Measurements from ENCODE around the gene OCRL.

DNA sequence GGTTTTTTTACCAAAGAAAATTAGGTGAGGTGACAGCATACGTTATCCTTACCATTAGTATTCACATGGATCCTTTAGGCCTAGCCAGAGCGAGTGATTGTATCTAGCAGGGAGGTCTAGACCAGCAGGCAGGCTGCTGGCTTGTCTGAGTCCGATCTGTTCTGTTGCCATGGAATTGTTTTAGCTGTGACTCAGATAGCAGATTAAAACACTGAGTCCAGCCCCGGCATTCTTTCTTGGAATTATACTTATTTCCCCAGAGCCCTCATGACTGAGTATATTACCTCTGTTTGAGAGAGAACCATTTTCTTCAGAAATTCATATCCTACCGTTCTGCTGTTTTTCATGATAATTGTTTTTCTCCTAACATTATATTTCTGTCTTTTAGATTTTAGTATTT is 37.4 kb downstream of the OCRL start:
- TF ChIP-seq, protein P1, sequence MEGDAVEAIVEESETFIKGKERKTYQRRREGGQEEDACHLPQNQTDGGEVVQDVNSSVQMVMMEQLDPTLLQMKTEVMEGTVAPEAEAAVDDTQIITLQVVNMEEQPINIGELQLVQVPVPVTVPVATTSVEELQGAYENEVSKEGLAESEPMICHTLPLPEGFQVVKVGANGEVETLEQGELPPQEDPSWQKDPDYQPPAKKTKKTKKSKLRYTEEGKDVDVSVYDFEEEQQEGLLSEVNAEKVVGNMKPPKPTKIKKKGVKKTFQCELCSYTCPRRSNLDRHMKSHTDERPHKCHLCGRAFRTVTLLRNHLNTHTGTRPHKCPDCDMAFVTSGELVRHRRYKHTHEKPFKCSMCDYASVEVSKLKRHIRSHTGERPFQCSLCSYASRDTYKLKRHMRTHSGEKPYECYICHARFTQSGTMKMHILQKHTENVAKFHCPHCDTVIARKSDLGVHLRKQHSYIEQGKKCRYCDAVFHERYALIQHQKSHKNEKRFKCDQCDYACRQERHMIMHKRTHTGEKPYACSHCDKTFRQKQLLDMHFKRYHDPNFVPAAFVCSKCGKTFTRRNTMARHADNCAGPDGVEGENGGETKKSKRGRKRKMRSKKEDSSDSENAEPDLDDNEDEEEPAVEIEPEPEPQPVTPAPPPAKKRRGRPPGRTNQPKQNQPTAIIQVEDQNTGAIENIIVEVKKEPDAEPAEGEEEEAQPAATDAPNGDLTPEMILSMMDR (IDR thresholded peaks at IDR 0.05), result no peak
- TF ChIP-seq EZH2 (IDR thresholded peaks at IDR 0.05) (no peak), EZH2phosphoT487 (IDR thresholded peaks at IDR 0.05) (no peak)
